ENCODE measurements around the gene PRKD2.

DNA sequence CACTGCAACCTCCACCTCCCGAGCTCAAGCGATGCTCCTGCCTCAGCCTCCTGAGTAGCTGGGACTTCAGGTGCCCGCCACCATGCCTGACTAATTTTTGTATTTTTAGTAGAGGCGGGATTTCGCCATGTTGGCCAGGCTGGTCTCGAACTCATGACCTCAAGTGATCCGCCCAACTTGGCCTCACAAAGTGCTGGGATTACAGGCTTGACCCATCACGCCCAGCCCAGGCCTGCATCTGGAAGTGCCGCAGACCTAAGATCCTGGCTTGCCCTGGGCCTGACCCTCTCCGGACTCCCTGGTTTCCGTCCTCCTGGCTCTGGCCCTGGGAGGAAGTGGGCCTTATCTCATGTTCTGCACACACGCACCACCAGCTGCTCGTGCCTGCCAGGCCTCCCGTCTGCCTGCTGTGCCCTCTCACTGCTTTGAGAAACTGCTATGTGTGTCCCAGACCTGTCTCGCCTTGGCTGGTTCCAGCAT, 87.3 kb downstream of the PRKD2 start:
- TF ChIP-seq TAF1 (IDR thresholded peaks at IDR 0.05; ENCODE audit: borderline replicate concordance, insufficient read depth, low read length) (no peak), POLR2AphosphoS5 (IDR thresholded peaks at IDR 0.05; ENCODE audit: low read depth, low read length) (no peak), SIN3A (IDR thresholded peaks at IDR 0.05; ENCODE audit: borderline replicate concordance, insufficient read depth, low read length) (no peak), FOXP2 (optimal IDR thresholded peaks at IDR 0.05; ENCODE audit: borderline replicate concordance, extremely low read depth, extremely low read length, insufficient read depth) (no peak)
- TF ChIP-seq, protein P1, sequence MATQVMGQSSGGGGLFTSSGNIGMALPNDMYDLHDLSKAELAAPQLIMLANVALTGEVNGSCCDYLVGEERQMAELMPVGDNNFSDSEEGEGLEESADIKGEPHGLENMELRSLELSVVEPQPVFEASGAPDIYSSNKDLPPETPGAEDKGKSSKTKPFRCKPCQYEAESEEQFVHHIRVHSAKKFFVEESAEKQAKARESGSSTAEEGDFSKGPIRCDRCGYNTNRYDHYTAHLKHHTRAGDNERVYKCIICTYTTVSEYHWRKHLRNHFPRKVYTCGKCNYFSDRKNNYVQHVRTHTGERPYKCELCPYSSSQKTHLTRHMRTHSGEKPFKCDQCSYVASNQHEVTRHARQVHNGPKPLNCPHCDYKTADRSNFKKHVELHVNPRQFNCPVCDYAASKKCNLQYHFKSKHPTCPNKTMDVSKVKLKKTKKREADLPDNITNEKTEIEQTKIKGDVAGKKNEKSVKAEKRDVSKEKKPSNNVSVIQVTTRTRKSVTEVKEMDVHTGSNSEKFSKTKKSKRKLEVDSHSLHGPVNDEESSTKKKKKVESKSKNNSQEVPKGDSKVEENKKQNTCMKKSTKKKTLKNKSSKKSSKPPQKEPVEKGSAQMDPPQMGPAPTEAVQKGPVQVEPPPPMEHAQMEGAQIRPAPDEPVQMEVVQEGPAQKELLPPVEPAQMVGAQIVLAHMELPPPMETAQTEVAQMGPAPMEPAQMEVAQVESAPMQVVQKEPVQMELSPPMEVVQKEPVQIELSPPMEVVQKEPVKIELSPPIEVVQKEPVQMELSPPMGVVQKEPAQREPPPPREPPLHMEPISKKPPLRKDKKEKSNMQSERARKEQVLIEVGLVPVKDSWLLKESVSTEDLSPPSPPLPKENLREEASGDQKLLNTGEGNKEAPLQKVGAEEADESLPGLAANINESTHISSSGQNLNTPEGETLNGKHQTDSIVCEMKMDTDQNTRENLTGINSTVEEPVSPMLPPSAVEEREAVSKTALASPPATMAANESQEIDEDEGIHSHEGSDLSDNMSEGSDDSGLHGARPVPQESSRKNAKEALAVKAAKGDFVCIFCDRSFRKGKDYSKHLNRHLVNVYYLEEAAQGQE (IDR thresholded peaks at IDR 0.05; ENCODE audit: insufficient read depth in 1 of 2, low read depth in 2 of 2, low read length in 2 of 2) = no peak

All from PFSK-1 (cell line).